SU-DHL-6 (cell line): ENCODE measurements around the gene GPR107.
"Not testable (repeated sequence)": the region's sequence is repeated elsewhere in the genome, so short reads cannot be mapped to it uniquely, and the experiment has no call there.

Experiments
- H2AFZ ChIP-seq: fragments of 200-600 bp; sonication (generic); 2 replicates; pipeline ENCODE4 v1.6.1; 2014; ENCODE audit warnings: low read depth, mild to moderate bottlenecking, moderate library complexity, mixed read lengths, antibody characterized with exemption, low read length; ENCODE audit not compliant: severe bottlenecking
- H3F3A ChIP-seq: fragments of 200-600 bp; shearing (Covaris generic); 2 replicates; pipeline ENCODE4 v1.6.0; 2016; ENCODE audit warnings: antibody characterized with exemption, mild to moderate bottlenecking; ENCODE audit not compliant: insufficient read depth
- H3K27ac ChIP-seq: fragments of 200-600 bp; sonication (generic); 2 replicates; pipeline ENCODE4 v1.5.1; 2016; ENCODE audit warnings: low read depth, mild to moderate bottlenecking, low read length, moderate library complexity, mixed read lengths
- H3K27me3 ChIP-seq: fragments of 200-600 bp; sonication (generic), shearing (Covaris generic); 2 replicates; pipeline ENCODE4 v1.6.0; 2014; ENCODE audit warnings: mild to moderate bottlenecking, low read length
- H3K36me3 ChIP-seq: fragments of 200-600 bp; sonication (generic); 2 replicates; pipeline ENCODE4 v1.6.1; 2014; ENCODE audit warnings: mild to moderate bottlenecking, low read length, mixed read lengths
- H3K4me2 ChIP-seq: fragments of 300-600, 200-600 bp; shearing (Covaris generic), sonication (generic); 2 replicates; pipeline ENCODE4 v1.6.0; 2014; ENCODE audit warnings: low read length, low read depth, mild to moderate bottlenecking; ENCODE audit not compliant: poor library complexity, severe bottlenecking
- H3K4me3 ChIP-seq: fragments of 200-600 bp; sonication (generic); 2 replicates; pipeline ENCODE4 v1.5.1; 2014; ENCODE audit warnings: antibody characterized with exemption, low read length, mild to moderate bottlenecking, mixed read lengths; ENCODE audit not compliant: insufficient read depth, poor library complexity, severe bottlenecking
- H3K79me2 ChIP-seq: fragments of 200-600 bp; sonication (generic); 2 replicates; pipeline ENCODE4 v1.6.1; 2014; ENCODE audit warnings: mild to moderate bottlenecking, low read length, moderate library complexity; ENCODE audit not compliant: insufficient read depth
- H3K9ac ChIP-seq: fragments of 200-600 bp; sonication (generic); 2 replicates; pipeline ENCODE4 v1.7.0; 2014; ENCODE audit warnings: mild to moderate bottlenecking, low read length
- H3K9me2 ChIP-seq: fragments of 200-600 bp; sonication (generic); replicated peaks from 2 replicates; pipeline ENCODE4 v1.6.1; 2014; ENCODE audit warnings: low read length; ENCODE audit not compliant: insufficient read depth
- H3K9me3 ChIP-seq: fragments of 200-600 bp; sonication (generic); 2 replicates; pipeline ENCODE4 v1.6.1; 2014; ENCODE audit warnings: low read length, mixed read lengths; ENCODE audit not compliant: insufficient read depth
- H4K20me1 ChIP-seq: fragments of 200-600 bp; sonication (generic); 2 replicates; pipeline ENCODE4 v1.6.1; 2014; ENCODE audit warnings: low read depth, mild to moderate bottlenecking, antibody characterized with exemption, low read length, moderate library complexity, mixed read lengths
- CTCF ChIP-seq: fragments of 200-600 bp; sonication (generic); IDR thresholded peaks from one replicate; pipeline ENCODE4 v1.5.1; 2017; ENCODE audit warnings: antibody characterized with exemption, mild to moderate bottlenecking, low read length, moderate library complexity; ENCODE audit not compliant: insufficient read depth, poor library complexity, severe bottlenecking
- EZH2phosphoT487 ChIP-seq: fragments of 200-600 bp; sonication (generic), shearing (Covaris generic); conservative IDR thresholded peaks from 2 replicates; pipeline ENCODE4 v1.6.1; 2018; ENCODE audit warnings: mild to moderate bottlenecking, antibody characterized with exemption, low read length, moderate library complexity, mixed read lengths

Gene GPR107

GRCh38 chr9:130015353-130016019, 38.2 kb upstream of the GPR107 start:
- H3K36me3 ChIP-seq: peaks cover 4% of the 10 kb centered on the region; the same call in 1 of the 2 replicates
- H3K4me3 ChIP-seq: no peak overlapping the region
- H3K9ac ChIP-seq: no peak overlapping the region
- no peak overlapping the region for H3K27ac ChIP-seq
- TF ChIP-seq EZH2phosphoT487 (no peak), CTCF (no peak)
- no peak overlapping the region for H2AFZ ChIP-seq
- H3F3A ChIP-seq: peaks cover 40% of the 10 kb centered on the region
- H4K20me1 ChIP-seq: peaks cover 38% of the 10 kb centered on the region
- no peaks in the 10 kb centered on the region for H3K9me2 ChIP-seq
- H3K4me2 ChIP-seq: peak overlapping the region; percentile 6
- H3K27me3 ChIP-seq: no peaks in the 10 kb centered on the region
- peaks cover 97% of the 10 kb centered on the region for H3K79me2 ChIP-seq
- H3K9me3 ChIP-seq: no peaks in the 10 kb centered on the region

GRCh38 chr9:130017076-130017475, 36.6 kb upstream of the GPR107 start:
- H4K20me1 ChIP-seq: peaks cover 33% of the 10 kb centered on the region
- peaks cover 99% of the 10 kb centered on the region for H3K79me2 ChIP-seq
- TF ChIP-seq EZH2phosphoT487: no peak
- no peak for TF ChIP-seq CTCF
- no peak overlapping the region for H3K9ac ChIP-seq
- H3K27me3 ChIP-seq: no peaks in the 10 kb centered on the region
- no peak overlapping the region for H2AFZ ChIP-seq
- peak overlapping the region; percentile 27; the same call in 1 of the 2 replicates for H3K27ac ChIP-seq
- no peaks in the 10 kb centered on the region for H3K9me3 ChIP-seq
- H3K9me2 ChIP-seq: no peaks in the 10 kb centered on the region
- no peak overlapping the region for H3K4me2 ChIP-seq
- peaks cover 4% of the 10 kb centered on the region; the same call in 1 of the 2 replicates for H3K36me3 ChIP-seq
- H3F3A ChIP-seq: peaks cover 41% of the 10 kb centered on the region
- no peak overlapping the region for H3K4me3 ChIP-seq

GRCh38 chr9:130017510-130017909, 36.2 kb upstream of the GPR107 start:
- peaks cover 43% of the 10 kb centered on the region for H3F3A ChIP-seq
- H4K20me1 ChIP-seq: peaks cover 31% of the 10 kb centered on the region
- not testable (repeated sequence) for H3K36me3 ChIP-seq, H3K4me3 ChIP-seq, H3K9me3 ChIP-seq, H3K27me3 ChIP-seq, H3K9ac ChIP-seq, H3K9me2 ChIP-seq, H2AFZ ChIP-seq, H3K4me2 ChIP-seq
- peak overlapping the region; percentile 27; the same call in 1 of the 2 replicates for H3K27ac ChIP-seq
- H3K79me2 ChIP-seq: peaks cover 99% of the 10 kb centered on the region

GRCh38 chr9:130018265-130018664, 35.4 kb upstream of the GPR107 start:
- Histone ChIP-seq H3K4me3 (no peak overlapping the region), H3K9me3 (no peaks in the 10 kb centered on the region), H3K4me2 (peak overlapping the region; percentile 42), H3K36me3 (peaks cover 4% of the 10 kb centered on the region; the same call in 1 of the 2 replicates), H3F3A (peaks cover 45% of the 10 kb centered on the region), H3K9ac (no peak overlapping the region), H3K27ac (peak overlapping the region; percentile 58), H3K9me2 (no peaks in the 10 kb centered on the region), H3K27me3 (no peaks in the 10 kb centered on the region), H2AFZ (no peak overlapping the region), H3K79me2 (peaks cover 99% of the 10 kb centered on the region), H4K20me1 (peaks cover 26% of the 10 kb centered on the region)
- TF ChIP-seq EZH2phosphoT487 (no peak), CTCF (no peak)
